Astrocyte (in vitro differentiated cells and primary cell): ENCODE results near the gene CLEC4E. TPM values are rescaled to one million over a fixed set of nuclear protein-coding genes. Genes with fewer than 3 reads are reported as not detected.

ENCODE experiments used
- DNase-seq: peaks from one replicate; pipeline ENCODE4 v3.0.0-alpha.2; 2010; ENCODE audit warnings: low read depth
- FAIRE-seq: peaks from 2 replicates; lab custom pipeline; 2011; peaks lifted over from hg19 to GRCh38; lab: Jason Lieb, UNC
- H2AFZ ChIP-seq: 2 replicates; pipeline ENCODE4 v1.6.0; 2012; ENCODE audit warnings: low read depth, low read length, inconsistent platforms
- H3K27ac ChIP-seq: 2 replicates; pipeline ENCODE4 v1.5.1; 2011; ENCODE audit warnings: low read depth, low read length, inconsistent platforms
- H3K27me3 ChIP-seq: 2 replicates; pipeline ENCODE4 v1.6.0; 2011; ENCODE audit warnings: low read length, inconsistent platforms; ENCODE audit not compliant: insufficient read depth
- H3K36me3 ChIP-seq: 2 replicates; pipeline ENCODE4 v1.5.1; 2011; ENCODE audit warnings: low read length, inconsistent platforms; ENCODE audit not compliant: insufficient read depth
- H3K4me1 ChIP-seq: 2 replicates; pipeline ENCODE4 v1.5.1; 2011; ENCODE audit warnings: low read length, inconsistent platforms; ENCODE audit not compliant: insufficient read depth
- H3K4me2 ChIP-seq: 2 replicates; pipeline ENCODE4 v1.6.0; 2012; ENCODE audit warnings: low read length, inconsistent platforms
- H3K4me3 ChIP-seq: 2 replicates; pipeline ENCODE4 v1.5.1; 2011; ENCODE audit warnings: low read depth, mild to moderate bottlenecking, low read length, inconsistent platforms; ENCODE audit not compliant: insufficient read depth
- H3K79me2 ChIP-seq: 2 replicates; pipeline ENCODE4 v1.6.0; 2012; ENCODE audit warnings: mild to moderate bottlenecking, low read length, inconsistent platforms; ENCODE audit not compliant: insufficient read depth
- H3K9ac ChIP-seq: 2 replicates; pipeline ENCODE4 v1.6.0; 2012; ENCODE audit warnings: mild to moderate bottlenecking, low read length, inconsistent platforms
- H3K9me3 ChIP-seq: 2 replicates; pipeline ENCODE4 v1.5.1; 2012; ENCODE audit warnings: low read depth, mild to moderate bottlenecking, low read length, inconsistent platforms; ENCODE audit not compliant: insufficient read depth
- H4K20me1 ChIP-seq: 2 replicates; pipeline ENCODE4 v1.6.0; 2012; ENCODE audit warnings: low read length, inconsistent platforms; ENCODE audit not compliant: insufficient read depth
- H3K27ac Mint-ChIP-seq: one replicate; pipeline ENCODE4 v1.8.0; 2021; ENCODE audit warnings: mild to moderate bottlenecking, mixed read lengths; ENCODE audit not compliant: unreplicated experiment
- H3K27me3 Mint-ChIP-seq: one replicate; pipeline ENCODE4 v1.8.0; 2021; ENCODE audit warnings: low read depth, mixed read lengths; ENCODE audit not compliant: unreplicated experiment
- H3K36me3 Mint-ChIP-seq: one replicate; pipeline ENCODE4 v1.8.0; 2021; ENCODE audit warnings: low read depth, mixed read lengths; ENCODE audit not compliant: unreplicated experiment
- H3K4me1 Mint-ChIP-seq: one replicate; pipeline ENCODE4 v1.8.0; 2021; ENCODE audit warnings: low read depth, mixed read lengths; ENCODE audit not compliant: unreplicated experiment
- H3K4me3 Mint-ChIP-seq: one replicate; pipeline ENCODE4 v1.8.0; 2021; ENCODE audit warnings: mild to moderate bottlenecking, moderate library complexity, mixed read lengths; ENCODE audit not compliant: unreplicated experiment
- H3K9me3 Mint-ChIP-seq: one replicate; pipeline ENCODE4 v1.8.0; 2021; ENCODE audit warnings: mild to moderate bottlenecking, mixed read lengths; ENCODE audit not compliant: unreplicated experiment
- CTCF ChIP-seq: IDR thresholded peaks from 2 replicates; pipeline ENCODE4 v1.5.1; 2011; ENCODE audit warnings: low read depth, mild to moderate bottlenecking, inconsistent platforms, low read length, moderate library complexity; ENCODE audit not compliant: insufficient read depth
- EZH2 ChIP-seq: IDR thresholded peaks from 2 replicates; pipeline ENCODE4 v1.6.1; 2012; ENCODE audit warnings: mild to moderate bottlenecking, low read length, inconsistent platforms; ENCODE audit not compliant: insufficient read depth
- total RNA-seq: library from RNA; stranded (reverse); gene quantifications from 2 replicates; pipeline ENCODE4 v1.2.1, GENCODE V29; 2021

CLEC4E gene
- total RNA-seq, 1 donor from 2014 or later, result not detected

DNA sequence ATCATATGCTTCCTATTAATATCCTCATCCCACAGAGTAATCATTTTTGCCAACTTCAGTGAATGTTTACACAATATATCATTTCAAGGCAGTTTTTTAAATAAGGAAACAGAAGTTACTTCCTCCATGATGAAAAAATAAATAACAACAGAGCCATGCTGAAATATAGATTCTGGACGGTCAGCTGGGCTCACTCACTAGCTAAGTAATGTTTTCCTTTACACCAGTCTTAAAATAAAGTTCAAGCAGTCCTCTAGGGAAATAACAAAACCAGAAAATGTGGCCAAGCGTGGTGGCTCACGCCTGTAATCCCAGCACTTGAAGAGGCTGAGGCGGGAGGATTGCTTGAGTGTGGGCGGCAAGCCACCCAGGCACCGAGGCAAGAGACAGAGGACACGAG lies 43.3 kb upstream of the CLEC4E start:
- no peak overlapping the region for H3K4me2 ChIP-seq
- FAIRE-seq (no peak), DNase-seq (no peak)
- H3K79me2 ChIP-seq, result no peaks in the 10 kb centered on the region
- no peaks in the 10 kb centered on the region for H3K36me3 Mint-ChIP-seq
- H3K27me3 ChIP-seq, result no peaks in the 10 kb centered on the region
- H2AFZ ChIP-seq, result no peak overlapping the region
- no peaks in the 10 kb centered on the region for H3K36me3 ChIP-seq
- no peak overlapping the region for H3K4me3 ChIP-seq
- TF ChIP-seq CTCF (no peak), EZH2 (no peak)
- no peaks in the 10 kb centered on the region for H3K27me3 Mint-ChIP-seq
- no peak overlapping the region for H3K27ac ChIP-seq
- H3K9ac ChIP-seq, result no peak overlapping the region
- H3K4me1 ChIP-seq, result no peaks in the 10 kb centered on the region
- H3K27ac Mint-ChIP-seq, result no peak overlapping the region
- H4K20me1 ChIP-seq, result no peaks in the 10 kb centered on the region
- no peak overlapping the region for H3K4me3 Mint-ChIP-seq
- H3K4me1 Mint-ChIP-seq, result no peaks in the 10 kb centered on the region
- H3K9me3 Mint-ChIP-seq, result peaks cover 4% of the 10 kb centered on the region
- H3K9me3 ChIP-seq, result no peaks in the 10 kb centered on the region

GRCh38 chr12:8581098-8581784 lies 40.5 kb upstream of the CLEC4E start:
- H3K27me3 ChIP-seq, result no peaks in the 10 kb centered on the region
- no peaks in the 10 kb centered on the region for H3K36me3 Mint-ChIP-seq
- H3K36me3 ChIP-seq, result no peaks in the 10 kb centered on the region
- H3K4me3 Mint-ChIP-seq, result no peak overlapping the region
- H3K4me3 ChIP-seq, result no peak overlapping the region
- FAIRE-seq (no peak), DNase-seq (no peak)
- no peak overlapping the region for H2AFZ ChIP-seq
- H3K4me1 Mint-ChIP-seq, result no peaks in the 10 kb centered on the region
- no peak overlapping the region for H3K4me2 ChIP-seq
- H3K9ac ChIP-seq, result no peak overlapping the region
- TF ChIP-seq EZH2 (no peak), CTCF (no peak)
- peaks cover 5% of the 10 kb centered on the region for H3K9me3 Mint-ChIP-seq
- H4K20me1 ChIP-seq, result no peaks in the 10 kb centered on the region
- no peaks in the 10 kb centered on the region for H3K4me1 ChIP-seq
- no peak overlapping the region for H3K27ac Mint-ChIP-seq
- H3K27me3 Mint-ChIP-seq, result no peaks in the 10 kb centered on the region
- H3K9me3 ChIP-seq, result no peaks in the 10 kb centered on the region
- no peak overlapping the region for H3K27ac ChIP-seq
- H3K79me2 ChIP-seq, result no peaks in the 10 kb centered on the region

DNA sequence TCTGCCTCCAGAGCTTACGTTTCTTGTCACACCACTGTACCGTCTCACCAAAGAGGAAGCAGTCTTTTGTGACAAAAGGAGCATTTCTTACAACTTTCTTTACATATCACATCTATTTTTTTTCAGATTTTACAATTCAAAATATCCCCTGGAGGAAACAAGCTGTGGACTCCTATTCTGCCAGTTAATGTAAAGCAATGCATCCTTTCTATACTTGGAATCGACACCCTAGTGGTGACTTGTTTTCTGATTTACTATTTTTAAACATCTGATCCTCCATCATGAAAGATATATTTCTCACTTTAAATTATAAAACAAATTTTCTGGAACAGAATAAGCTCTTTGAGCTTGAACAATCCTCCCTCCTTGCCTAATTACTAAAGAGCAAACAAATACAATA lies 37.2 kb upstream of the CLEC4E start:
- DNase-seq, result no peak
- FAIRE-seq, result no peak
- Histone ChIP-seq H3K27me3 (no peaks in the 10 kb centered on the region), H3K4me1 (no peaks in the 10 kb centered on the region), H3K4me3 (no peak overlapping the region), H3K4me2 (no peak overlapping the region), H3K36me3 (no peaks in the 10 kb centered on the region), H3K9me3 (no peaks in the 10 kb centered on the region), H3K9ac (no peak overlapping the region), H3K79me2 (no peaks in the 10 kb centered on the region), H4K20me1 (no peaks in the 10 kb centered on the region), H2AFZ (no peak overlapping the region), H3K27ac (no peak overlapping the region)
- Mint-ChIP-seq H3K36me3 (no peaks in the 10 kb centered on the region), H3K27ac (no peak overlapping the region), H3K4me1 (no peaks in the 10 kb centered on the region), H3K4me3 (no peak overlapping the region), H3K27me3 (peaks cover 3% of the 10 kb centered on the region), H3K9me3 (peaks cover 2% of the 10 kb centered on the region)
- no peak for TF ChIP-seq EZH2
- no peak for TF ChIP-seq CTCF
